Measurements from ENCODE around the gene OTC.

OTC gene

GRCh38 chrX:38458071-38458470 is 105.7 kb downstream of the OTC start:
- H3K36me3 ChIP-seq (ENCODE audit: insufficient read depth, low read length), result no peaks in the 10 kb centered on the region
- H3K27me3 ChIP-seq (ENCODE audit: insufficient read depth, low read length), result no peaks in the 10 kb centered on the region
- H3K9me2 ChIP-seq (ENCODE audit: low read depth, low read length), result no peaks in the 10 kb centered on the region
- no peaks in the 10 kb centered on the region for H3K4me1 ChIP-seq (ENCODE audit: insufficient read depth, low read length, severe bottlenecking)
- H4K20me1 ChIP-seq (ENCODE audit: insufficient read depth, low read length), result no peaks in the 10 kb centered on the region
- H3F3A ChIP-seq (ENCODE audit: insufficient read depth, low read length), result no peaks in the 10 kb centered on the region
- no peaks in the 10 kb centered on the region for H3K79me2 ChIP-seq (ENCODE audit: insufficient read depth, low read length)
- H3K9ac ChIP-seq (ENCODE audit: low read length), result no peak overlapping the region
- no peak overlapping the region for H3K4me2 ChIP-seq (ENCODE audit: low read length)
- H2AFZ ChIP-seq (ENCODE audit: low read length), result no peak overlapping the region
- no peak overlapping the region for H3K27ac ChIP-seq (ENCODE audit: low read depth, low read length, poor library complexity, severe bottlenecking)
- H3K4me3 ChIP-seq (ENCODE audit: low read depth, low read length, poor library complexity, severe bottlenecking), result no peak overlapping the region
- no peaks in the 10 kb centered on the region for H3K9me3 ChIP-seq (ENCODE audit: low read length)
- TF ChIP-seq EZH2 (IDR thresholded peaks at IDR 0.05; ENCODE audit: borderline replicate concordance, low read length) (no peak), CTCF (IDR thresholded peaks at IDR 0.05; ENCODE audit: low read length) (no peak)

- H3K9me3 ChIP-seq (ENCODE audit: low read length), result no peaks in the 10 kb centered on the region
- no peaks in the 10 kb centered on the region for H3K4me1 ChIP-seq (ENCODE audit: insufficient read depth, low read length, severe bottlenecking)
- H3K4me2 ChIP-seq (ENCODE audit: low read length), result no peak overlapping the region
- H3K27ac ChIP-seq (ENCODE audit: low read depth, low read length, poor library complexity, severe bottlenecking), result no peak overlapping the region
- TF ChIP-seq EZH2 (IDR thresholded peaks at IDR 0.05; ENCODE audit: borderline replicate concordance, low read length), result no peak
- TF ChIP-seq CTCF (IDR thresholded peaks at IDR 0.05; ENCODE audit: low read length), result no peak
- H3K27me3 ChIP-seq (ENCODE audit: insufficient read depth, low read length), result no peaks in the 10 kb centered on the region
- no peaks in the 10 kb centered on the region for H3K9me2 ChIP-seq (ENCODE audit: low read depth, low read length)
- no peak overlapping the region for H3K9ac ChIP-seq (ENCODE audit: low read length)
- H3K36me3 ChIP-seq (ENCODE audit: insufficient read depth, low read length), result no peaks in the 10 kb centered on the region
- H2AFZ ChIP-seq (ENCODE audit: low read length), result no peak overlapping the region
- H3F3A ChIP-seq (ENCODE audit: insufficient read depth, low read length), result no peaks in the 10 kb centered on the region
- H4K20me1 ChIP-seq (ENCODE audit: insufficient read depth, low read length), result no peaks in the 10 kb centered on the region
- no peak overlapping the region for H3K4me3 ChIP-seq (ENCODE audit: low read depth, low read length, poor library complexity, severe bottlenecking)
- H3K79me2 ChIP-seq (ENCODE audit: insufficient read depth, low read length), result no peaks in the 10 kb centered on the region
These were observed 109.9 kb downstream of the OTC start for GRCh38 chrX:38462257-38462656.

GRCh38 chrX:38465686-38466085 is 113.3 kb downstream of the OTC start:
- Histone ChIP-seq H3K36me3 (ENCODE audit: insufficient read depth, low read length) (no peaks in the 10 kb centered on the region), H3K9me2 (ENCODE audit: low read depth, low read length) (no peaks in the 10 kb centered on the region), H4K20me1 (ENCODE audit: insufficient read depth, low read length) (no peaks in the 10 kb centered on the region), H3K4me2 (ENCODE audit: low read length) (no peak overlapping the region), H3K27me3 (ENCODE audit: insufficient read depth, low read length) (no peaks in the 10 kb centered on the region), H2AFZ (ENCODE audit: low read length) (no peak overlapping the region), H3K4me1 (ENCODE audit: insufficient read depth, low read length, severe bottlenecking) (no peaks in the 10 kb centered on the region), H3K9me3 (ENCODE audit: low read length) (no peaks in the 10 kb centered on the region), H3K27ac (ENCODE audit: low read depth, low read length, poor library complexity, severe bottlenecking) (no peak overlapping the region), H3K9ac (ENCODE audit: low read length) (no peak overlapping the region), H3K4me3 (ENCODE audit: low read depth, low read length, poor library complexity, severe bottlenecking) (no peak overlapping the region), H3K79me2 (ENCODE audit: insufficient read depth, low read length) (no peaks in the 10 kb centered on the region), H3F3A (ENCODE audit: insufficient read depth, low read length) (no peaks in the 10 kb centered on the region)
- TF ChIP-seq EZH2 (IDR thresholded peaks at IDR 0.05; ENCODE audit: borderline replicate concordance, low read length), result no peak
- TF ChIP-seq CTCF (IDR thresholded peaks at IDR 0.05; ENCODE audit: low read length), result no peak
